ENCODE data around the gene SMC1A. TPM values are rescaled to one million over a fixed set of nuclear protein-coding genes. Genes with fewer than 3 reads are reported as not detected.

Gene SMC1A
- total RNA-seq, 3 donors from 2014 or later = 25.3 to 38.3 (median 34.1) TPM

DNA sequence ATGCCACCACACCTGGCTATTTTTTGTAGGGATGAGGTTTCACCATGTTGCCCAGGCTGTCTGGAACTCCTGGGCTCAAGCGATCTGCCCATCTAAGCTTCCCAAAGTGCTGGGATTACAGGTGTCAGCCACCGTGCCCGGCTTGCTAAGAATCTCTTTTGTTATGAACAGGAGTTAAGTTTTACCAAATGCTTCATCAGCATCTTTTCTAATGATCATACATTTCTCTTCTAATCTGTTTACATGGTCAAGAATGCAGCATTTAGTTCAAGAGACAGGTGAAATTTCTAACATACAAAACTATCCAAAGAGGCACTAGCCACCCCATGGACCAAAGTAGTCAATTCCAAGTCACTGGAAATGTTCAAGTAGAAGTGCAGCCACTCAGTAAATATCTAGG lies 88.6 kb downstream of the SMC1A start:
- Histone ChIP-seq H3K4me1 (no peaks in the 10 kb centered on the region), H3K9me3 (no peaks in the 10 kb centered on the region), H3K4me3 (no peak overlapping the region), H3K27me3 (peaks cover 0 to 36% of the 10 kb centered on the region in 2 donors), H3K27ac (no peak overlapping the region), H3K36me3 (no peaks in the 10 kb centered on the region)
- TF ChIP-seq POLR2AphosphoS5 (IDR thresholded peaks at IDR 0.05) (no peak), POLR2A (IDR thresholded peaks at IDR 0.05) (no peak)
- TF ChIP-seq, protein P1, sequence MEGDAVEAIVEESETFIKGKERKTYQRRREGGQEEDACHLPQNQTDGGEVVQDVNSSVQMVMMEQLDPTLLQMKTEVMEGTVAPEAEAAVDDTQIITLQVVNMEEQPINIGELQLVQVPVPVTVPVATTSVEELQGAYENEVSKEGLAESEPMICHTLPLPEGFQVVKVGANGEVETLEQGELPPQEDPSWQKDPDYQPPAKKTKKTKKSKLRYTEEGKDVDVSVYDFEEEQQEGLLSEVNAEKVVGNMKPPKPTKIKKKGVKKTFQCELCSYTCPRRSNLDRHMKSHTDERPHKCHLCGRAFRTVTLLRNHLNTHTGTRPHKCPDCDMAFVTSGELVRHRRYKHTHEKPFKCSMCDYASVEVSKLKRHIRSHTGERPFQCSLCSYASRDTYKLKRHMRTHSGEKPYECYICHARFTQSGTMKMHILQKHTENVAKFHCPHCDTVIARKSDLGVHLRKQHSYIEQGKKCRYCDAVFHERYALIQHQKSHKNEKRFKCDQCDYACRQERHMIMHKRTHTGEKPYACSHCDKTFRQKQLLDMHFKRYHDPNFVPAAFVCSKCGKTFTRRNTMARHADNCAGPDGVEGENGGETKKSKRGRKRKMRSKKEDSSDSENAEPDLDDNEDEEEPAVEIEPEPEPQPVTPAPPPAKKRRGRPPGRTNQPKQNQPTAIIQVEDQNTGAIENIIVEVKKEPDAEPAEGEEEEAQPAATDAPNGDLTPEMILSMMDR (IDR thresholded peaks at IDR 0.05) = no peak
- intact Hi-C loops (cut with DNase I; ENCODE audit: low total_unique reads) = loop anchor here (5.0 kb wide), 1 partner anchor 153 kb away; no protein-coding TSS in a partner anchor
- DNase-seq (ENCODE audit: low spot score in 2 of 2) = no peak

DNA sequence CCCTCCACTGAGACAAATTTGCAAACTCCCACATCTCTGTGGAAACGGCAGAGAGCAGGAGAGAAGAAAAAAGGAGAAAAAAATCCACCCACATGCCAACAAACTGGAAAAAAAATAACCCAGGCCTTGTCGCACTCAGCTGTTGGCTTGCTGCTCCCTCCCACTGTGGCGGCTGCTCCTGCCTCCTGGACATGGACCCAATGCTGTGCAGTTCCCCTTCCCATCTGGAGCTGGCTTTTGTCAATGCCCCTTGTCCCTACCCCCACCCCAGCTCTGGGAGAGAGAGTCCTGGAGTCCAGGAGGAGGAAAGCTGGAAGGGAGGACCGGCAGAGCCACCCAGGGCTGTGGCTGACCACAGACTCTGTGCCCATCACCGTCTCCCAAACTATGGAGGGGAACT lies 90.2 kb downstream of the SMC1A start:
- H3K27me3 ChIP-seq = peaks cover 0 to 40% of the 10 kb centered on the region in 2 donors
- no peak overlapping the region for H3K27ac ChIP-seq
- no peak overlapping the region for H3K4me3 ChIP-seq
- intact Hi-C loops (cut with DNase I; ENCODE audit: low total_unique reads) = loop anchor here (5.0 kb wide), 1 partner anchor 155 kb away; no protein-coding TSS in a partner anchor
- H3K9me3 ChIP-seq = no peaks in the 10 kb centered on the region
- H3K4me1 ChIP-seq = no peaks in the 10 kb centered on the region
- DNase-seq (ENCODE audit: low spot score in 2 of 2) = no peak
- H3K36me3 ChIP-seq = no peaks in the 10 kb centered on the region
- TF ChIP-seq POLR2AphosphoS5 (IDR thresholded peaks at IDR 0.05) (no peak), POLR2A (IDR thresholded peaks at IDR 0.05) (no peak)
- TF ChIP-seq, protein P1 (IDR thresholded peaks at IDR 0.05) = no peak

DNA sequence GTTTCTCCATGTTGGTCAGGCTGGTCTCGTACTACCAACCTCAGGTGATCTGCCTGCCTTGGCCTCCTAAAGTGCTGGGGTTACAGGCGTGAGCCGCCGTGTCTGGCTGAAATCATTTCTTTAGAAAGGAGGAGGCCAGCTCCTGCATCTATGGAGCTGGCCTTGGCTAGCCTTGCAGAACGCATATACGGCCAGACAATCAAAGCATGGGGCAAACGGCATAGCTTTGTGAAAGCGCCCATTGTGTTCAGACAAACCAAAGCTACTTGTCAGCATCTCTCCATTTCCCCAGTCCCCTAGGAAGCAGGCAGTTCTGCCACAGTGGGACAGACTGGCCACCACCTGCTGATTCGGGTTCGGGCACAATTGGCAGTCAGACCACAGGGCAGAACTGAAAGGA lies 92.1 kb downstream of the SMC1A start:
- DNase-seq (ENCODE audit: low spot score in 2 of 2) = no peak
- Histone ChIP-seq H3K9me3 (no peaks in the 10 kb centered on the region), H3K27me3 (peaks cover 0 to 49% of the 10 kb centered on the region in 2 donors), H3K4me1 (no peaks in the 10 kb centered on the region), H3K36me3 (no peaks in the 10 kb centered on the region), H3K27ac (no peak overlapping the region), H3K4me3 (no peak overlapping the region)
- intact Hi-C loops (cut with DNase I; ENCODE audit: low total_unique reads) = loop anchor here (5.0 kb wide), 1 partner anchor 157 kb away; no protein-coding TSS in a partner anchor
- TF ChIP-seq, protein P1 (IDR thresholded peaks at IDR 0.05) = no peak

DNA sequence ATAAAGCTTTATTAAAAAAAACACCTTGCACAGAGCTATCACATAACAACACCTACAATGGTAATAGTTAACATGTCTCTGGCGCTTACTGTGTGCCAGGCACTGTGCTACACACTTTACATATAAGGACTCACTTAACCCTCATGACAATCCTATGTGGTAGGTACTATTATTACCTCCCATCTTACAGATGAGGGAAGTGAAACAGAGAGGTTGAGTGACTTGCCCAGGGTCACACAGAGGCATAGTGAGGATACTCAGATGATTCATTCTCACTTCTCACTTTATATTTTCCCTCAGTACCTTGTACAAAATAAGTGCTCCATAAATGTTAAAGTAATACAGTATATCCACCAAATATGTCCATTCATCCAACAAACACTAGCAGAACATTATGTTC lies 97.7 kb downstream of the SMC1A start:
- Histone ChIP-seq H3K4me1 (no peaks in the 10 kb centered on the region), H3K27ac (no peak overlapping the region), H3K4me3 (no peak overlapping the region), H3K27me3 (peaks cover 0 to 63% of the 10 kb centered on the region in 2 donors), H3K9me3 (peaks cover 0 to 4% of the 10 kb centered on the region in 2 donors), H3K36me3 (no peaks in the 10 kb centered on the region)
- no peak for DNase-seq (ENCODE audit: low spot score in 2 of 2)
- TF ChIP-seq, protein P1 (IDR thresholded peaks at IDR 0.05) = no peak
- TF ChIP-seq POLR2AphosphoS5 (IDR thresholded peaks at IDR 0.05) (no peak), POLR2A (IDR thresholded peaks at IDR 0.05) (no peak)
- intact Hi-C loops (cut with DNase I; ENCODE audit: low total_unique reads) = no loop called here

Other genes with a start within 250 kb of the SMC1A start
- 100 to 1,000 TPM in 2 of 3 donors, 10 to 100 TPM in 1; 63.5 to 136 (median 123) TPM for gene KDM5C, start 197.4 kb downstream of the SMC1A start, total RNA-seq
- gene IQSEC2, start 141.1 kb downstream of the SMC1A start, total RNA-seq = 10 to 100 TPM; 16.7 to 18.7 (median 18.3) TPM
- gene RIBC1, start 219 bp upstream of the SMC1A start, total RNA-seq = 1 to 10 TPM; 2.0 to 2.9 (median 2.1) TPM
- 10 to 100 TPM; 64.8 to 77.7 (median 68.8) TPM for gene HSD17B10, start 11.7 kb upstream of the SMC1A start, total RNA-seq

Measured in breast epithelium (tissue), 4 donors.